ENCODE results near the gene SMURF2.
A peak's percentile ranks its signal among the peaks of the same experiment; 100 is the strongest.
"Not testable (repeated sequence)": the region's sequence is repeated elsewhere in the genome, so short reads cannot be mapped to it uniquely, and the experiment has no call there.

The SMURF2 gene

GRCh38 chr17:64585146-64585545 lies 77.0 kb downstream of the SMURF2 start:
- DNase-seq: no peak

DNA sequence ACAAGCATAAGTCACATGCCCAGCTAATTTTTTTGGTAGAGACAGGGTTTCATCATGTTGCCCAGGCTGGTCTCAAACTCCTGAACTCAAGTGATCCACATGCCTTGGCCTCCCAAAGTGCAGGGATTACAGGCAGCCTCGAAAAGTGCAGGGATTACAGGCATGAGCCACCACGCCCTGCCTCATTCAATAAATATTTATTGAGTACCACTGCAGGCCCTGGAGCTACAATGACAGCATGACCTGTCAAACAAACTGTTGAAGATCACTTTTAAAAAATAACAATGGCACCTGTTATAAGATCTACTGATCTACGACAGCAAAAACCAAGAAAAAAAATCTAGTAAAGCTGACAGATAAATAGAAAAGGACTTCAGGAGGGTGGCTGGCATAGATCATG lies 79.1 kb downstream of the SMURF2 start:
- DNase-seq: no peak

DNA sequence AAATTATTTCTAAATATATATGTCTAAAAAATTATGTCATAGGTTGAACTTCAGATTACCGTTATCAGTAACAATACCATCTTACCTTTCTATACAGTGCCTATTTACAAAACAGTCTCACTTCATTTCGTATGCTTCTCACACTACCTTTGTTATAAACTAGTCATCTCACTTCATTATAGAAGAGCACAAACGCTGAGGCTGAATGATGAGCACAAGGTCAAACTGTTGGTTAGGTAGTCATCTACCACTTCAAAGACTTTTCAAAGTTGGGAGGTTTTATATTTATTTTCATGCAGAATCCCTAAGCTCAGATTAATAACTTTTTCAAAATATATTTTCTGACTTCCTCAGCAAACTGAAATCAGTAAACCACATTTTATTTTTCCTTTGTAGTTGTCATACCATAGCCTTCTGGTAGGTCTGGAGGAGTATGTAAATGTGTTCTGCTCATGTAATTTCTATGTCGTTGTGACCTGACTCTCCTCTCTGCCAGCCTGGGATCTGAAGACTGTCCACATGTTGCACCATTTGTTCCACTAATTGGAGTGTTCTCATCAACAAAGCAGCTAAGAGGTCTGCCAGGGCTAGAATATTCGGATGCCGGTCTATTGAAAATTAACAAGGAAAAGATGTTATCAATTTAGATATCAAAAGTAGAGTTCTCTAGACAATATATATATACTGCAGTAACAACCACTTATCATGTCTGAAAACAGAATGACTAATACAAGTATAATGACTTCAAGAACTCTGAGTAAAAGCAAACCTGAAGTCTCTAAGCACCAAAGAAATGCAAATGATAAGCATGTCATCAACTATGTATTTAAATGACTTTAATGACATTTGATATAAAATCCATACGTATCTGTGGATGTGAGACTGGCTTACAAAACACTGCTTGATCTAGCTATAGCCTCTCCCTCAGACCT lies 81.5 kb downstream of the SMURF2 start:
- no peak for DNase-seq

DNA sequence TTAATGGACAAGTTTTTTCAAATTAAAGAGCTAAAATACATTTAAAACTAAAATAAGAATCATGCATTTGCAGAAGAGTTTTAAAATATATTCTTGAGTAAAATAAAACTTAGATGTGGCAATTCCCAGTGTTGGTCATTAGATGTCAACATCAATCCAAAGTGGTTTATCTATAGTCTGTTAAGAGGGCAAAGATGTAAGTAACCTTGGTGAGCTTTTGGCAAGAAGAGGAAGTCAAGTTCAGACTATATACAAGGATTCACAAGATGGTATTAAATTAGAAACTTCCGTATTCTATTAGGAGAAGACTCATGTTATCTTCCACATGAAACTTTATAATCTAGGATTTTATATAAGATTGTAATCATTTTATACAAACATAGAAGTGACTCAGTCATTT lies 82.2 kb downstream of the SMURF2 start:
- DNase-seq: no peak

DNA sequence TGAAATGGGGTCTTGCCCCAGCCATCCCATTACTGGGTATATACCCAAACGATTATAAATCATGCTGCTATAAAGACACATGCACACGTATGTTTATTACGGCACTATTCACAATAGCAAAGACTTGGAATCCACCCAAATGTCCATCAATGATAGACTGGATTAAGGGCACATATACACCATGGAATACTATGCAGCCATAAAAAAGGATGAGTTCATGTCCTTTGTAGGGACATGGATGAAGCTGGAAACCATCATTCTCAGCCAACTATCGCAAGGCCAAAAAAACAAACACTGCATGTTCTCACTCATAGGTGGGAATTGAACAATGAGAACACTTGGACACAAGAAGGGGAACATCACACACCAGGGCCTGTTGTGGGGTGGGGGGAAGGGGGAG lies 85.1 kb downstream of the SMURF2 start:
- DNase-seq: not testable (repeated sequence)

DNA sequence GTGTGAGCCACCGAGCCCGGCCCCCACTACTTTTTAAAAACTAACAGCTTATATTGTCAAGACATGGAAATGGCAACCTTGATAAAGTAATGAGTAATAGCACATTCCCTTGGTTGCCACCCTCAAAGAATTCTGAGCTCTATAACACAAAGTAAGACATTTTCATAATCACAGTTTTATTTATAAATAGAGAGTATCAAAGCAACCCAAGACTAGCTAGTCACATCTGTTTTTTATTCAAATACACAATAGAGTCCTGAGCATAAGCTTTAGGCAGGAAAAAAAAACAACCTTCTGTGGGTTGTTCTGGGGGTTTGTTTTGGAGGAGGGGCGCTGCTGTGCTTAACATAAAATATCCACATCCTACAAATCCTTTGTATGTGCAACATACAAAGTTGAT lies 86.7 kb downstream of the SMURF2 start:
- DNase-seq: no peak

DNA sequence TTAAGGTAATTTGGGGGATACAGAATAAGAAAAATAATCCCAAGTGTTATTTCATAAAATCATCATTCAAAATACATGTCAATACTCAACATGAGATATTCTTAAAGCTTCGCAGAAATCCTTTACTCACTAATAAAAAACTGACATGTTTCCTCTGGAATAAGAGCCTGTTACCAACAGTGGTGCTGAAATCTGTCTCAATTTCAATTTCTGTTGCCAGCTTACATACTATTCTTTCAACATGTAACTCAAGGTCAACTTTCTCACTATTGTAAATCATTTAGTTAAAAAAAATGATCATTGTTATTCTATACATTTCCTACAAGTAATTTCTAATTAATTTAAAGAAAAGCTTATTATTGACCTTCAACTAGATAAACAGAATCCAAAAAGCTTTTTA lies 87.5 kb downstream of the SMURF2 start:
- no peak for DNase-seq

DNA sequence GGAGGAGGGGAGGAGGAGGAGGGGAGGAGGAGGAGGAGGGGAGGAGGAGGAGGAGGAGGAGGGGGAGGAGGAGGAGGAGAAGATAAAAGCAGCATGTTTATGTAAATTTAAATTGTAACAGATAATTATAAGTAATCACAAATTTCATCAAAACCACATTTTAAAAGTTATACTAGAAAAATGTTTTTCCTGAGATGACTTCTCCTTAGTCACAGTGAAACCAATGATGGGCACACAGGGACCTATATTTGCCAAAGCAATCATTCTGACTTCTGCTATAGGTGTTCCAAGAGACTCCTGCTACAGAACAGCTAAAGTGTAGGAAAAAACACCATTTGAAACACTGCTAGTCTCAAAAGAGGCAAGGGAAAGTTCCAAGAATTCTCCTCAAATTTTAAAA lies 88.9 kb downstream of the SMURF2 start:
- DNase-seq: no peak

- peak; percentile 8 for DNase-seq
These were observed 89.4 kb downstream of the SMURF2 start for GRCh38 chr17:64572682-64573154.

- no peak for DNase-seq
These were observed 90.4 kb downstream of the SMURF2 start for GRCh38 chr17:64571746-64572145.

- DNase-seq: no peak
These were observed 96.5 kb downstream of the SMURF2 start for GRCh38 chr17:64565563-64565962.

GRCh38 chr17:64564098-64564497 lies 98.0 kb downstream of the SMURF2 start:
- no peak for DNase-seq

DNA sequence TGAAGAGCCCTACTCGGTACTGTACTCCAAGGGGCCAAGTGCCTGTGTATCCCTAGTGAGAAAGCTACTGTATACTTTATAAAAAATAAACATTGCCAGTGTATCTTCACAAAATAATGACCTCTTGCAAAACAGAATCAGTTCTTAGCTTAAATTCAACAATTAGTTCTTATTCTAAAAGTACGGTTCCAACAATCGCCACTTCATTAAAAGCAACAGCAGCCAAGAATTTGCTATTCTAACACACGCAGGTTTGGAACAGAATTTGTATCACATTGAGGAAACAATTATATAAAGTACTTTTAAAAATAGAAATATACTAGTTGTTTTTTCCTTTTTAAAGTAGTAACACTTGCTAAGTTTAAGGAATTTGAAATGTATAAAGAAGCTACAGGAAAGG lies 106.8 kb downstream of the SMURF2 start:
- DNase-seq: no peak

GRCh38 chr17:64554028-64554637 lies 108.0 kb downstream of the SMURF2 start:
- DNase-seq: no peak

DNA sequence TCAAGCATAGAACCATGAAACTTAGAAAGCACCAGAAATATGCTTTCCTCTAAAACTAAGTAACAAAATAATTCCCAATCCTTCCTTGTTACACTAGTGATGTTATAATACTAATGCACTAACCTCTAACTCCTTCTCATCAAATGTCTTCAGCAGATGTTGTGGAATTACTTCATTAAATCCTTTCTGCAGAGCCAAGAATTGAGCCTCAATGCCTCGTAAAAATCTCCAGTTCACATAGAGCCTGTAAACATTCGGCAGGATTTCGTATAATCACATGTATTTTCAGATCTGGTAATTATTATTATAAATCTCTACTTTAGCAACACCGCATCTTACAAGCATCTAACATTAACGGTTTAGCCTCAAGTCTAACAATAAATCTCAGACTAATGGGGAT lies 110.6 kb downstream of the SMURF2 start:
- no peak for DNase-seq

DNA sequence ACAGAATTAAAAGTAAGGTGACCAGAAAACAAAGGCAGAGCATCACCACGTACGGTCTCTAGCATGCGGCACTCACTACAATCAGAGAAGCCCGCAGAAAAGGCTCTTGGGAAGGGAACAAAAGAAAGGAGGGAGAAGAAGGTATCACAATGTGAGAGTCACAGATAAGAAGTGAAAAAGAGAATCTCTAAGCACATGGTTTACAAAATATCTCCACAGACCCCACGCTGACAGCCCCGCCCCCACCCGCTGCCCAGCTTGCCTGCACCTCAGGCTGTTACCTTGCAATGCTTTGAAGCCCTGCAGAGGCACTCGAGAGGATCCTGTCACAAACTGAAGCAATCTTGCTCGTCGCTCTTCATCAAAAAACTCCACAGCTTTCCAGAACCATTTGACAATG lies 114.8 kb downstream of the SMURF2 start:
- DNase-seq: no peak

- DNase-seq: no peak
These were observed 115.4 kb downstream of the SMURF2 start for GRCh38 chr17:64546716-64547115.

DNA sequence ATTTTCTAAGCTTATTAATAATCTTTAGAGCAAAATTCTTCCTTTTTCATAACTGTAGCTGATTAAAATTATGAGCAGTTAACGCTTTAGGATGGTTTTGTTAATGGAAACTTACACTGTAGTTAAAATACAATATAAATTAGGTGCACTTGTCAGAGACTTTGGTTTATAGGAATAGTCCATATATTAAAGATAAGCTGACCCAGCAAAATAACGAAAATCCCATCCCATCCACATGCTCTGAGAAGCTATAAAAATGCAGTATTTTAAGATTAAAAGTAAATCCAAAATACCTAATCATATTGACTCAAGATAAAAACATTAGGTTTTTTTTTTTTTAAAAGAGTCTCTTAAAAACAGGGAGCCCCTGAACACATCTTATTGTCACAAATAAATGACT lies 117.4 kb downstream of the SMURF2 start:
- DNase-seq: no peak

DNA sequence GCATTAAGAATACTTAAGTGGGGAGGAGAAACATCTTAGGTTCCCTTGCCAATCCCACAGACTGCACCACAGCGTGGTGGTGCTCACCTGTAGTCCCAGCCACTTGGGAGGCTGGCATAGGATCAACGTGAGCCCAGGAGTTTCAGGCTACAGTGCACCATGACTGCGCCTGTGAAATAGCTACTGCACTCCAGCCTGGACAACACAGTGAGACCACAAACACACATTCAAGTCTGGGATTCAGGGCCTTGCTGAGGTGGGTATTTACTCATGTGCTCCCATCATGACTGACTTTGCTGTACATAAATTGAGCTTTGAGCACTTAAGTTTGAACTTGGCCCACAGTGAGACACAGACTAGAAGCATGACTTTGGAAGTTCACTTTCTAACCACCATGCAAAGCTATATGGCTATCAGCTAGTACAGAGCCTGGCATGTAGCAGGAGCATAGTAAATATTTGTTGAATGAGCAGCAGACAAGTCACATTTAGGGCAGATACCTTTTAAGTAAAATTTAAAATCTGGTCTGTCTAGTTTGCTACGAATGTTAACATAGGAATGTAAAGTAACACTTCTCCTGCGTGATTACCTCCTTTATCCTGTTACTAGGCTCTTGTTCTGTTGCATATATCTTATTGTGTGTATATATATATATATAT lies 121.9 kb downstream of the SMURF2 start:
- no peak for DNase-seq

DNA sequence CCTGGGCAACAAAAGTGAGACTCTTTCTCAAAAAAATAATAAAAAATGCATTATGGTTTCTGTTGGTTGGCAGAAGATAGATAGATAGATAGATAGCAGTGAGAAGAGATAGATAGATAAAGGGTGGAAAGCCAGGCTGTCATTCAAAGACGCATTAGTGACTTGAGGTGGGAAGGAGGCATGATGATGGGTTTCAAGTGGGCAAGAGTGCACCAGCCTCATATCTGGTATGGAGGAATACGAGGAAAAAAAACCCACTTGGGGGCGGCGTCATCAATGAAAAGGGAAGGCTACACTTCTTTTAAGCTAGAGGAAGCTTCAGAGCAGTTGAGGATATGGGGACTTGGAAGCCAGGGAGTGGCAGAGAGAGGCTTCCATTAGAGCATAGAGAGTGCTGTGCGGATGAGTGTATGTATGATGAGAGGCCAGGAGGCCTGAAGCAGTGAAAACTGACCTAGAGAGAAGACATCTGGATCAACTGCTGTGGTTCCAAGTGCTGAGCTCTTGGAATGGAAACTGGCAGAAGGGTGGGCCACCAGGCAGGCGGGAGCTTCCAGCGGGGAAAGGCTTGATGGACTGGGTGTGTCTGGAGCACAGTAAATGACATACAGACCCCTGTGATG lies 123.5 kb downstream of the SMURF2 start:
- peak; percentile 19 for DNase-seq

DNA sequence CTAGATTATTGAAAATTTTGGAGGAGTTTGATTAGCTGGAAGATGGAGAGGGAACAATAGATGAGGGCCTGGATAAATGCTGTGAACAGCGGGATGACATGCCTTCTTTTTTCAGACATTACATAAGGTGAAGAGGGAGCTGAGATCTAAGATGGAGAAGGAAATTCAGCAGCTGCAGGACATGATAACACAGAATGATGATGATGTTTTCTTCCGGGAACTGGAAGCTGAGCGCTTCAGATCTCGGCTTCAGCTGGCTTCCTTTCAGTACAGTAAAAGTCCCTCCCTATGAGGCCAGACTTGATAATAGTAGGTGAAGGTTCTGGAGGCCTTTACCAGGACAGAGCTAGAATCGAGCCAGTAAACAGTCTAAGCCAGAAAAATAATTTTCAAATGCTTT lies 124.6 kb downstream of the SMURF2 start:
- DNase-seq: no peak

- DNase-seq: no peak
These were observed 125.2 kb downstream of the SMURF2 start for GRCh38 chr17:64536913-64537312.

DNA sequence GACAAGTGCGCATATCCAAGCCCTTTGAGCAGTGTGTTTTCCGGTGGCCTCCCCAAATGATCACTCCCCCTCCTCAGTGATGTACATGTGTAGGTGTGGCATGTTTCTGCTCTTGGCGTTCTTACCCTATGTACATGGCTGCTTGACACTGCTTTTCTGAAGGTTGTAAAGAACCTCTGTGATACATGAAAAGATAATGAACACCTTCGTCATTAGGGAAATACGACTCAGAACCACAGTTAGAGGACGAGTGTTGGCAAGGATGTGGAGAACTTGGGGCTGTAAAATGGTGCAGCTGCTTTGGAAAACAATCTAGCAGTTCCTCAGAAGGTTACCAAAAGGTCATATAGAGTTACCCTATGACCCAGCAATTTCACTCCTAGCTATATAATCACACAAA lies 126.8 kb downstream of the SMURF2 start:
- no peak for DNase-seq

All from NCI-H69 (cell line).